ENCODE results near the gene ACOT2. TPM values are rescaled to one million over a fixed set of nuclear protein-coding genes. Genes with fewer than 3 reads are reported as not detected.
A peak's percentile ranks its signal among the peaks of the same experiment; 100 is the strongest.
"Not testable (repeated sequence)": the region's sequence is repeated elsewhere in the genome, so short reads cannot be mapped to it uniquely, and the experiment has no call there.

ACOT2 gene, protein sequence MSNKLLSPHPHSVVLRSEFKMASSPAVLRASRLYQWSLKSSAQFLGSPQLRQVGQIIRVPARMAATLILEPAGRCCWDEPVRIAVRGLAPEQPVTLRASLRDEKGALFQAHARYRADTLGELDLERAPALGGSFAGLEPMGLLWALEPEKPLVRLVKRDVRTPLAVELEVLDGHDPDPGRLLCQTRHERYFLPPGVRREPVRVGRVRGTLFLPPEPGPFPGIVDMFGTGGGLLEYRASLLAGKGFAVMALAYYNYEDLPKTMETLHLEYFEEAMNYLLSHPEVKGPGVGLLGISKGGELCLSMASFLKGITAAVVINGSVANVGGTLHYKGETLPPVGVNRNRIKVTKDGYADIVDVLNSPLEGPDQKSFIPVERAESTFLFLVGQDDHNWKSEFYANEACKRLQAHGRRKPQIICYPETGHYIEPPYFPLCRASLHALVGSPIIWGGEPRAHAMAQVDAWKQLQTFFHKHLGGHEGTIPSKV
- 10.0 and 10.3 TPM in 2 replicates for total RNA-seq (2013; cell fraction: nucleolus; rRNA removed)
- total RNA-seq (2014; rRNA removed) (41.9 and 43.7 TPM in 2 replicates), total RNA-seq (2014; rRNA removed; fragmentation: Illumina TruSeq; extraction: Trizol) (12.1 and 12.2 TPM in 2 replicates), total RNA-seq (2021) (32.3 and 32.4 TPM in 2 replicates), polyA plus RNA-seq (2011; rRNA removed) (6.1 and 9.7 TPM in 2 replicates), polyA plus RNA-seq (2014; fragmentation: Illumina TruSeq; extraction: Trizol) (10.6 and 13.4 TPM in 2 replicates), polyA plus RNA-seq (2014; fragmentation: Nextera tagmentation; extraction: Ambion mirVana) (10 to 100 TPM in 1 of 2 experiments, 1 to 10 TPM in 1; 9.6 to 12.3 TPM), polyA plus RNA-seq (2014; rRNA removed) (35.9 and 38.7 TPM in 2 replicates), polyA plus RNA-seq (2016; fragmentation: Nextera tagmentation; extraction: Ambion mirVana) (10 to 100 TPM; 33.7 to 33.9 TPM), polyA minus RNA-seq (2011; rRNA and poly(A)+ RNA removed) (3.8 and 7.8 TPM in 2 replicates), Bru-seq, nascent RNA (percentile 74 among the genes with signal in this experiment), BruChase-seq, experiment 1, labeled RNA remaining after a 6-hour chase (percentile 81 among the genes with signal in this experiment), BruChase-seq, experiment 2, labeled RNA remaining after a 2-hour chase (percentile 72 among the genes with signal in this experiment)
- polyA plus RNA-seq (2011; ENCODE audit: low read depth), result 12.7 TPM
- polyA plus RNA-seq (2011; cell fraction: cytosol; rRNA removed), result 17.7 and 18.8 TPM in 2 replicates
- 13.2 and 17.2 TPM in 2 replicates for polyA plus RNA-seq (2011; cell fraction: nucleus; rRNA removed)
- 16.5 and 17.7 TPM in 2 replicates for polyA plus RNA-seq (2012)
- polyA minus RNA-seq (2011; cell fraction: cytosol; rRNA and poly(A)+ RNA removed), result 2.1 and 3.5 TPM in 2 replicates
- polyA minus RNA-seq (2011; cell fraction: nucleus; rRNA and poly(A)+ RNA removed), result 1.6 and 3.2 TPM in 2 replicates
- long read RNA-seq, experiment 1, transcript ACOT2-201 (3 exons, 1,774 nt), result major isoform, 57 of 61 reads
- long read RNA-seq, experiment 1, partial matches to known transcripts, result 4 of 61 reads
- long read RNA-seq, experiment 1, other reads (novel, unspliced or antisense), result 0 of 61 reads
- long read RNA-seq, experiment 2, transcript ACOT2-201 (3 exons, 1,774 nt), result major isoform, 105 of 118 reads
- long read RNA-seq, experiment 2, partial matches to known transcripts, result 10 of 118 reads
- long read RNA-seq, experiment 2, other reads (novel, unspliced or antisense), result 3 of 118 reads

GRCh38 chr14:73569185-73569958, at the start of gene ACOT2:
ACOT2 (plus strand) TSS chr14:73569213; CDS start chr14:73569241, 28 bp downstream.
- ChIA-PET POLR2A (interaction anchor here (0.6 to 1.6 kb wide), 16 partner anchors 9 to 555 kb away, joined by 3 to 5 read pairs (median 4); partner anchors contain the start of genes PSEN1 and RIOX1), RAD21 (ENCODE audit: unreplicated experiment) (interaction anchor here (0.6 to 6.5 kb wide), 16 partner anchors 11 to 277 kb away, joined by 3 to 78 read pairs (median 4); no protein-coding TSS in a partner anchor), CTCF (interaction anchor here (0.6 to 6.6 kb wide), 21 partner anchors 12 to 274 kb away, joined by 3 to 114 read pairs (median 5); partner anchors contain the start of genes ACOT1, ACOT4, ACOT6 and RIOX1), SMC1A (ENCODE audit: uncharacterized antibody, unreplicated experiment) (interaction anchor here (0.7 to 3.2 kb wide), 16 partner anchors 9 to 280 kb away, joined by 3 to 22 read pairs (median 4); no protein-coding TSS in a partner anchor)
- FAIRE-seq; H3K9me3 ChIP-seq (replicated peaks; ENCODE audit: control insufficient read depth, insufficient read depth, low read length); H3K27me3 ChIP-seq (replicated peaks in 1 of 2; ENCODE audit: control insufficient read depth in 2 of 2, insufficient read depth in 2 of 2, low read length in 1 of 2); in situ Hi-C loops (cut with MboI); H3K36me3 ChIP-seq (ENCODE audit: control insufficient read depth in 2 of 2, insufficient read depth in 2 of 2, low read length in 1 of 2); DNase-seq (ENCODE audit: low read depth, low spot score); H4K20me1 ChIP-seq (ENCODE audit: control insufficient read depth, insufficient read depth); H3K4me1 ChIP-seq (ENCODE audit: control insufficient read depth, insufficient read depth, low read length); H3K79me2 ChIP-seq (ENCODE audit: control insufficient read depth, insufficient read depth, low read length): not testable (repeated sequence)
- Histone ChIP-seq H3K4me2 (ENCODE audit: control insufficient read depth, insufficient read depth) (peak within 1 kb of the TSS; percentile 82), H3K27ac (ENCODE audit: control insufficient read depth, insufficient read depth) (peak within 1 kb of the TSS; percentile 68), H3K4me3 (peak within 1 kb of the TSS; percentile 60), H3K9ac (ENCODE audit: control insufficient read depth, insufficient read depth, low read length) (peak within 1 kb of the TSS; percentile 84), H2AFZ (ENCODE audit: control insufficient read depth, low read depth, low read length) (peak within 1 kb of the TSS; percentile 89)
- peak; percentile 84 for ATAC-seq
- WGBS (ENCODE audit: insufficient coverage, insufficient replicate concordance, low lambda C conversion rate, missing lambda C conversion rate), result under 1% methylated on average over 53 of the region's 83 CpGs
- intact Hi-C loops (cut with micrococcal nuclease; ENCODE audit: unreplicated experiment), result loop anchor here (5.0 kb wide), 1 partner anchor 42 kb away; no protein-coding TSS in a partner anchor
- BruUV-seq (replicated peaks), result TSS peak; percentile 83
- peak; percentile 69 for TF ChIP-seq HDGF (IDR thresholded peaks at IDR 0.05)
- TF ChIP-seq HDAC6 (IDR thresholded peaks at IDR 0.05; ENCODE audit: unreplicated experiment), result peak; percentile 64
- TF ChIP-seq, protein P1, sequence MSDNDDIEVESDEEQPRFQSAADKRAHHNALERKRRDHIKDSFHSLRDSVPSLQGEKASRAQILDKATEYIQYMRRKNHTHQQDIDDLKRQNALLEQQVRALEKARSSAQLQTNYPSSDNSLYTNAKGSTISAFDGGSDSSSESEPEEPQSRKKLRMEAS (IDR thresholded peaks at IDR 0.05; ENCODE audit: low read depth, low read length), result peak; percentile 37; the same call in 1 of the 2 replicates
- TF ChIP-seq SKIL (IDR thresholded peaks at IDR 0.05; ENCODE audit: low read depth, poor library complexity, severe bottlenecking), result peak; percentile 50
- TF ChIP-seq SMARCA5 (IDR thresholded peaks at IDR 0.05), result peak; percentile 80; the same call in 1 of the 2 replicates
- TF ChIP-seq MLLT1 (IDR thresholded peaks at IDR 0.05), result peak; percentile 3; the same call in 1 of the 2 replicates
- peak; percentile 73; the same call in 1 of the 2 replicates for TF ChIP-seq IKZF1 (conservative IDR thresholded peaks at IDR 0.05)
- TF ChIP-seq NBN (IDR thresholded peaks at IDR 0.05), result peak; percentile 66
- TF ChIP-seq POLR2A (IDR thresholded peaks at IDR 0.05; ENCODE audit: low read depth, low read length), result peak; percentile 73
- peak; percentile 69 for TF ChIP-seq DPF2 (IDR thresholded peaks at IDR 0.05)
- 0 out of 2 replicates have a peak, but pooled peaks have one; percentile 22 for TF ChIP-seq CREB1 (IDR thresholded peaks at IDR 0.05; ENCODE audit: low read depth)
- 0 out of 3 replicates have a peak, but pooled peaks have one; percentile 19 for TF ChIP-seq POU2F2 (IDR thresholded peaks at IDR 0.05; ENCODE audit: borderline replicate concordance, low read depth, low read length)
- TF ChIP-seq BHLHE40 (IDR thresholded peaks at IDR 0.05; ENCODE audit: borderline replicate concordance in 1 of 2, low read depth in 2 of 2, low read length in 1 of 2), result peak; percentile 85 to 98

All from GM12878 (cell line).